Activated CD4-positive, alpha-beta T cell treated with anti-CD3 and anti-CD28 coated beads for 1 hour (primary cell): ENCODE data around the gene MUC5B.
"Not testable (repeated sequence)": the region's sequence is repeated elsewhere in the genome, so short reads cannot be mapped to it uniquely, and the experiment has no call there.

Experiments used
- DNase-seq: peaks from one replicate; pipeline ENCODE4 v3.0.0-alpha.2; 2020

The MUC5B gene, protein sequence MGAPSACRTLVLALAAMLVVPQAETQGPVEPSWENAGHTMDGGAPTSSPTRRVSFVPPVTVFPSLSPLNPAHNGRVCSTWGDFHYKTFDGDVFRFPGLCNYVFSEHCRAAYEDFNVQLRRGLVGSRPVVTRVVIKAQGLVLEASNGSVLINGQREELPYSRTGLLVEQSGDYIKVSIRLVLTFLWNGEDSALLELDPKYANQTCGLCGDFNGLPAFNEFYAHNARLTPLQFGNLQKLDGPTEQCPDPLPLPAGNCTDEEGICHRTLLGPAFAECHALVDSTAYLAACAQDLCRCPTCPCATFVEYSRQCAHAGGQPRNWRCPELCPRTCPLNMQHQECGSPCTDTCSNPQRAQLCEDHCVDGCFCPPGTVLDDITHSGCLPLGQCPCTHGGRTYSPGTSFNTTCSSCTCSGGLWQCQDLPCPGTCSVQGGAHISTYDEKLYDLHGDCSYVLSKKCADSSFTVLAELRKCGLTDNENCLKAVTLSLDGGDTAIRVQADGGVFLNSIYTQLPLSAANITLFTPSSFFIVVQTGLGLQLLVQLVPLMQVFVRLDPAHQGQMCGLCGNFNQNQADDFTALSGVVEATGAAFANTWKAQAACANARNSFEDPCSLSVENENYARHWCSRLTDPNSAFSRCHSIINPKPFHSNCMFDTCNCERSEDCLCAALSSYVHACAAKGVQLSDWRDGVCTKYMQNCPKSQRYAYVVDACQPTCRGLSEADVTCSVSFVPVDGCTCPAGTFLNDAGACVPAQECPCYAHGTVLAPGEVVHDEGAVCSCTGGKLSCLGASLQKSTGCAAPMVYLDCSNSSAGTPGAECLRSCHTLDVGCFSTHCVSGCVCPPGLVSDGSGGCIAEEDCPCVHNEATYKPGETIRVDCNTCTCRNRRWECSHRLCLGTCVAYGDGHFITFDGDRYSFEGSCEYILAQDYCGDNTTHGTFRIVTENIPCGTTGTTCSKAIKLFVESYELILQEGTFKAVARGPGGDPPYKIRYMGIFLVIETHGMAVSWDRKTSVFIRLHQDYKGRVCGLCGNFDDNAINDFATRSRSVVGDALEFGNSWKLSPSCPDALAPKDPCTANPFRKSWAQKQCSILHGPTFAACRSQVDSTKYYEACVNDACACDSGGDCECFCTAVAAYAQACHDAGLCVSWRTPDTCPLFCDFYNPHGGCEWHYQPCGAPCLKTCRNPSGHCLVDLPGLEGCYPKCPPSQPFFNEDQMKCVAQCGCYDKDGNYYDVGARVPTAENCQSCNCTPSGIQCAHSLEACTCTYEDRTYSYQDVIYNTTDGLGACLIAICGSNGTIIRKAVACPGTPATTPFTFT (N-terminal part only)

DNA sequence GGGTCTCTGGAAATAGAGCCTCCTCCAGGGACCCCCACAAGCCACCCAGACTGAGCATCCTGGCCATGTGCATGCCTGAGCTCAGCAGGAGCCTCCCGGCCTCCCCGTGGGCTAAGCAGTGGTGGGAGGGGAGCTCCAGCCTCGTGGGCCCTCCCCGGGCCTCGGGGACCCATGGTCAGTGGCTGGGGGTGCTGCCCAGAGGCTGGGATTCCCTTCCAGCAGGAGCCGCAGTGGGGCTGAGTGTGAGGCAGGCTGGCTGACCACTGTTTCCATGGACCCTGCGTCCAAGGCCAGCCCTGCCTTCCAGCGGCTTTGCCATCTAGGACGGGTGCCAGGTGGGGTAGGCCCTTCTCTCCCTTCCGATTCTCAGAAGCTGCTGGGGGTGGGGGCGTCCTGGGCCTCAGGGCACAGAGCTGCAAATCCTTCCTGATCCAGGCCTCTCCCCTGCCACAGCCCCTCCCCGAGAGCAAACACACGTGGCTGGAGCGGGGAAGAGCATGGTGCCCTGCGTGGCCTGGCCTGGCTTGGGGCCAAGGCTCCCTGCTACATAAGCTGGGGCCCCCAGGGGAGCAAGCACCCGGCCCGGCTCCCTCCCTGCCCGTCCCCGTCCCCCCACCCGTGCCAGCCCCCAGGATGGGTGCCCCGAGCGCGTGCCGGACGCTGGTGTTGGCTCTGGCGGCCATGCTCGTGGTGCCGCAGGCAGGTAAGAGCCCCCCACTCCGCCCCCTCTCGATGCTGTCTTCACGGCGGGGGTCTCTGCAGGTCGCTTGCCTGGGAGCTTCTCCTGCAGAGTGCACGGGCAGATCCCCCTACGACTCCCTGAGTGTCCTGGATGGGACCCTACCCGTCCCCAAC lies at the start of gene MUC5B:
Gene MUC5B (plus strand): TSS at position 576 of the 855 bp plus-strand sequence. CDS start 58 bp downstream, at position 634.
- DNase-seq = no peak

DNA sequence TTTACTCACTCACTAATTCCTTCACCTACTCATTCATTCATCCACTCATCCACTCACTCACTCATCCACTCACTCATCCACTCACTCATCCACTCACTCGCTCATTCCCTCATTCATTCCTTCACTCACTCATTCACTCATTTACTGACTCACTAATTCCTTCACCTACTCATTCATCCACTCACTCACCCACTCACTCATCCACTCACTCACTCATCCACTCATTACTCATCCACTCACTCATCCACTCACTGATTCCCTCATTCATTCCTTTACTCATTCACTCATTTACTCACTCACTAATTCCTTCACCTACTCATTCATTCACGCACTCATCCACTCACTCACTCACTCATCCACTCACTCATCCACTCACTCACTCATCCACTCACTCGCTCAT lies 49.5 kb upstream of the MUC5B start:
- DNase-seq = not testable (repeated sequence)

DNA sequence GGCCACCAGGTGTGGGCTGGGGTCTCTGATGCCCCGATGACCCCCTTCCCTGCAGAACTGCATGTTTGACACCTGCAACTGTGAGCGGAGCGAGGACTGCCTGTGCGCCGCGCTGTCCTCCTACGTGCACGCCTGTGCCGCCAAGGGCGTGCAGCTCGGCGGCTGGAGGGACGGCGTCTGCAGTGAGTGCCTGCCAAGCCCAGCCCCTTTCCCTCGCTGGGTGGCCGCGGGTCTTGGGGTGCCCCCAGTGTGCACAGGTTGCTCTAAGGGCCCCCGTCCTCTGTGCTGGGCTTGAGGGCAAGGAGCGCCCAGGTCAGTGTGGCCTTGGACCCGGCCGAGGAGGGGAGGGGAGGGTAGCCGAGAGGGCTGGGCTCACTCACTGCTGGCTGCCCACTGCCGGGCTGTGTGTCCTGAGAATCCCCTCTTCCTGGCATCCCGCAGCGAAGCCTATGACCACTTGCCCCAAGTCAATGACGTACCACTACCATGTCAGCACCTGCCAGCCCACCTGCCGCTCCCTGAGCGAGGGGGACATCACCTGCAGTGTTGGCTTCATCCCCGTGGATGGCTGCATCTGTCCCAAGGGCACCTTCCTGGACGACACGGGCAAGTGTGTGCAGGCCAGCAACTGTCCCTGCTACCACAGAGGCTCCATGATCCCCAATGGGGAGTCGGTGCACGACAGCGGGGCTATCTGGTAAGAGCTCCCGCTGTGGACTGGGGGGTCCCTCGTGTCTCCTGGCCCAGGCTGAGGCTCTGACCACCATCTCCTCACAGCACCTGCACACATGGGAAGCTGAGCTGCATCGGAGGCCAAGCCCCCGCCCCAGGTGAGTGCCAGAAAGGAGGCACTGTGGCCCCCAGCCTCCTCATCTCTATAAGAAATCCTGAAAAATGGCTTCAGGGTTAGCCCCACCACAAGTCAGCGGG lies 48.2 kb upstream of the MUC5B start:
- no peak for DNase-seq

DNA sequence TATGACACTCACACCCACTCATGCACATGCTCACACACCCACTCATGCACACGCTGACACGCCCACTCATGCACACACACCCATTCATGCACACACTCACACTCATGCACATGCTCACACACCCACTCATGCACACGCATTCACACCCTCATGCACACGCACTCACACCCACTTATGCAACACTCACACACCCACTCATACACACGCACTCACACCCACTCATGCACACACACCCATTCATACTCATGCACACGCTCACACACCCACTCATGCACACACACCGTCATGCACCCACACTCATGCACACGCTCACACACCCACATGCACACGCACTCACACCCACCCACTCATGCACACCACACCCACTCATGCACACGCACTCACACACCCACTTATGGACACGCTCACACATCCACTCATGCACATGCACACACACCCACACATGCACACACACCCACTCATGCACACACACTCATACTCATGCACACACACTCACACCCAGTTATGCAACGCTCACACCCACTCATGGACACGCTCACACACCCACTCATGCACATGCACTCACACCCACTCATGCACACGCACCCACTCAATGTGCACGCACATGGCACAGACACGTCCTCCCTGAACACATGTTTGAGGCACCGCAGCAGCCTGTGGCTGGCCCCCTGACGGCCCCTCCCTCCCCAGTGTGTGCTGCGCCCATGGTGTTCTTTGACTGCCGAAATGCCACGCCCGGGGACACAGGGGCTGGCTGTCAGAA lies 47.2 kb upstream of the MUC5B start:
- no peak for DNase-seq

DNA sequence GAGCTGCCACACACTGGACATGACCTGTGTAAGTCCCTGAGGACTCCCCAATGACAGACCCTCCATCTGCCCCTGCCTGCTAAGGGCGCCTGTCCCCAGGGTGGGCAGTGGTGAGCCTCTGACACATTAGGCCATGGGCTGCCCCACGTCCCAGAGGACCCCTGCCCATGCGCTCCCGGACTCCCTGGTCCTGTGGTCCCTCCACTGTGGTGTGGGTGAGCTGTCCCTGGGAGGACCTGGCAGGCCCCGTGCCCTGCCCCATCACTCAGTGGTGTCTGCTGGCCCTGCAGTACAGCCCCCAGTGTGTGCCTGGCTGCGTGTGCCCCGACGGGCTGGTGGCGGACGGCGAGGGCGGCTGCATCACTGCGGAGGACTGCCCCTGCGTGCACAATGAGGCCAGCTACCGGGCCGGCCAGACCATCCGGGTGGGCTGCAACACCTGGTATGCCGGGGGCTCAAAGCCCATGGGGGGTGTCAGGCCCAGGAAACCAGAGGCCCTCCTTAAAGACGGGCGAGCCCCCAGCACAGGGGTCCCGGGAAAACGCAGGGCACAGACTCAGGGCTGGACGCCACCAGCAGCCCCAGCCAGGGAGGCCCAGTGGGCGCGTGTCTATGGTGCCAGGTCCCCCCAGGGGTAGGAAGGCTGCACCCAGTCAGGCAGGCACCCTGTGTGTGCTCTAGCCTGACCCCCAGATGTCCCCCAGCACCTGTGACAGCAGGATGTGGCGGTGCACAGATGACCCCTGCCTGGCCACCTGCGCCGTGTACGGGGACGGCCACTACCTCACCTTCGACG lies 46.4 kb upstream of the MUC5B start:
- DNase-seq = no peak

DNA sequence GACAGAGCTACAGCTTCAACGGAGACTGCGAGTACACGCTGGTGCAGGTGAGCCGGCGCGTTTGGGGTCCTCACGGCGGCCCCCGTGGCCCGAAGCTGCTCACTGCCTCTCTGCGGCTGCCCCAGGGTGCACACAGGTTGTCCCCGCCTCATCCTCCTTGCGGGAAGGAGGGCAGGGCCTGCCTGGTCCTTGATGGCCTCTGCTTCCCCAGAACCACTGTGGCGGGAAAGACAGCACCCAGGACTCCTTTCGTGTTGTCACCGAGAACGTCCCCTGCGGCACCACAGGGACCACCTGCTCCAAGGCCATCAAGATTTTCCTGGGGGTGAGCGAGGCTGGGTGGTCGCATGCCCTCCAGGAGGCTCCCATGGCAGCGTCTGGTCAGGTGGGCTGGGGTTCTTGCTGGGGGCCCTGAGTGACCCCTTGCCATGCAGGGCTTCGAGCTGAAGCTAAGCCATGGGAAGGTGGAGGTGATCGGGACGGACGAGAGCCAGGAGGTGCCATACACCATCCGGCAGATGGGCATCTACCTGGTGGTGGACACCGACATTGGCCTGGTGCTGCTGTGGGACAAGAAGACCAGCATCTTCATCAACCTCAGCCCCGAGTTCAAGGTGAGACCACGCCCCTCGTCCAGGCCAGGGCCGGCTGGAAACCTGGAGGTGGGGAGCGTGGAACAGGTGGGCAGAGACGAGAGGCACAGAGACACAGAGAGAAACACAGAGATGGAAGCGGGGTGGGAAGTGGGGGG lies 45.7 kb upstream of the MUC5B start:
- no peak for DNase-seq

DNA sequence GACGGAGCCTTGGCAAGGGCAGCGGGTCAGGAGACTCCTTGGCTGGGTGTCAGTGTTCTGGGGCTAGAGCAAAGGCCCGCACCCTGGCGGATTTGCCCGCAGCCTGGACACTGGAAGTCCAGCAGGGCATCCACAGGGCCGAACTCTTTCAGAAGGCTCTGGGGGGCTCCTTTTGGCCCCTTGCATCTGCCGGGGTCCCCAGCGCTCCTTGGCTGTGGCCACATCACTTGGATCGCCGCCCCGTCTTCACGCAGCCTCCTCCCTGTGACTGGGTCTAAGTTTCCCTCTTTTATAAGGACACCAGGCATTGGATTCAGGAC lies 45.1 kb upstream of the MUC5B start:
- no peak for DNase-seq

DNA sequence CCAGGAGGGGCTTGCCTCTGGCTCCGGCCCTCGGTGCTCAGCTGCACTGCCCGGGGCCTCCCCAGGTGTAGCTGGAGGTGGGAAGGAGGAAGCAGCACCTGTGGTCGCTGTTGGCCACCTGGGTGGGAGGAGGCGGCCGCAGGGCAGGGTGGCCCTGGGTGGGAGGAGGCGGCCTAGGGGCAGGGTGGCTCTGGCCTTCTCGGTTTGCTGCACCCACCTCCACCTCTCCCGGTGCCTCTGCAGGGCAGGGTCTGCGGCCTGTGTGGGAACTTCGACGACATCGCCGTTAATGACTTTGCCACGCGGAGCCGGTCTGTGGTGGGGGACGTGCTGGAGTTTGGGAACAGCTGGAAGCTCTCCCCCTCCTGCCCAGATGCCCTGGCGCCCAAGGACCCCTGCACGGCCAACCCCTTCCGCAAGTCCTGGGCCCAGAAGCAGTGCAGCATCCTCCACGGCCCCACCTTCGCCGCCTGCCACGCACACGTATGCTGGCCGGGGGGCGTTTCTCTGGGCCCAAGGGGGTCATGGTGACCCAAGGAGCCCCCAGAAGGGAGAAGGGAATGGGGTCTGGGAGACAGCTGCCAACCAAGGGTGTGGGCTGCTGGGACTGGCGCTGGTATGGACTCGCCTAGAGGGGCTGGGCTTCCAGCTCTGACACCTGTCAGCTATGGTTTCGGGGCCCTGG lies 44.5 kb upstream of the MUC5B start:
- no peak for DNase-seq

DNA sequence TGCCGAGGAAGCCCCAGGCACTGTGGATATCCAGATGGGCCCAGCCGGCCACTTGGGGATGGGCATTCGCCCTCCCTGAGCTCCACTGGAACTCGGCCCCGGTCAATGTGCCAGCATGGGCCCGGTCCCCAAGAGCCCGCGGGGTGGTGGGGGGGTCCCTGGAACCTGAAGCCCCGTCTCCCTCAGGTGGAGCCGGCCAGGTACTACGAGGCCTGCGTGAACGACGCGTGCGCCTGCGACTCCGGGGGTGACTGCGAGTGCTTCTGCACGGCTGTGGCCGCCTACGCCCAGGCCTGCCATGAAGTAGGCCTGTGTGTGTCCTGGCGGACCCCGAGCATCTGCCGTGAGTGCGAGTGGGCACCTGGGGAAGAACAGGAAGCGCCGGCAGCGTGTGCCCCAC lies 44.0 kb upstream of the MUC5B start:
- DNase-seq = no peak

DNA sequence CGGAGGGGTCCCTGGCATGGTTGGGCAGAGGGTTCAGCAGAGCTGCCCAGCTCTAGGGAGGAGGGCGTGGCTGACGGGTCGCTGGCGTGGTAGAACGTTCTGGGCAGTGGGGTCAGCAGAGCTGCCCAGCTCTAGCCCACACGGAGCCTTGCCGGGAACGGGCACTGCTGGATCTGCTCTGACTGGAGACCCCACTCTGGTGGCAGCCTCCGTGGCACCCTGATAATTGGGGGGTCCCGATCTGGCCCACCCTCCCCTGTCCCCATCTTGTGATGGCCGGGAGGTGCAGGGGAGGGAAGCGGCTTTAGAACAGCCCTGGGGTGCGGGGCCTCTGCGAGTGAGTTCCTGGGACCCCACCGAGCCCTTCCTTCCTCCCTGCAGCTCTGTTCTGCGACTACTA lies 43.2 kb upstream of the MUC5B start:
- DNase-seq = no peak

DNA sequence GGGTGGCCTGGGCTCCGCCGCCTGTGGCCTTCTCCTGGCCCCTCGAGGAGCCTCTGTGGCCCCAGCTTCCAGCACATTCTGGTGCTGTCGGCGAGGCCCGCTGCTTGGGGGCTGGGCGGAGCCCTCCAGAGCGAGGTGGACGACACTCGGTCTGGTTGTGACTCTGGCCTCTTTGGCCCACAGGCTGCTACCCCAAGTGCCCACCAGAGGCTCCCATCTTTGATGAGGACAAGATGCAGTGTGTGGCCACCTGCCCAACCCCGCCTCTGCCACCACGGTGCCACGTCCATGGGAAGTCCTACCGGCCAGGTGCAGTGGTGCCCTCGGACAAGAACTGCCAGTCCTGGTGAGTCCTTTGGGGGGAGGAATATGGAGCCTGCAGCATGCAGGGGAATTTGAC lies 42.7 kb upstream of the MUC5B start:
- DNase-seq = no peak

DNA sequence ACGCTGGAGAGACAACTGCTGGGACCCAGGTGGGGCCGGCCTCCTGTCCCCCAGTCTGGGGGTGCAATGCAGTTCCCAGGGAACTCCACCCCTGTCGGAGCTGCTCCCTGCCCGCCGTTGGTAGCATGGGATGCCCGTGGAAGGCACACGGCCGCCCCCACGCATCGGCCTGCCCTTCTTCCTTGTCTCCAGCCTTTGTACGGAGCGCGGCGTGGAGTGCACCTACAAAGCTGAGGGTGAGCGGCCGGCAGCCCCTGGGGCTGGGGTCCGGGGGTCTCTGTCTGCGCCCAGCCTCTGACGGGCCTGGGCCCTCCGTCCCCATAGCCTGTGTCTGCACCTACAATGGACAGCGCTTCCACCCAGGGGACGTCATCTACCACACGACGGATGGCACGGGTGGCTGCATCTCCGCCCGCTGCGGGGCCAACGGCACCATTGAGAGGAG lies 41.9 kb upstream of the MUC5B start:
- DNase-seq = no peak

DNA sequence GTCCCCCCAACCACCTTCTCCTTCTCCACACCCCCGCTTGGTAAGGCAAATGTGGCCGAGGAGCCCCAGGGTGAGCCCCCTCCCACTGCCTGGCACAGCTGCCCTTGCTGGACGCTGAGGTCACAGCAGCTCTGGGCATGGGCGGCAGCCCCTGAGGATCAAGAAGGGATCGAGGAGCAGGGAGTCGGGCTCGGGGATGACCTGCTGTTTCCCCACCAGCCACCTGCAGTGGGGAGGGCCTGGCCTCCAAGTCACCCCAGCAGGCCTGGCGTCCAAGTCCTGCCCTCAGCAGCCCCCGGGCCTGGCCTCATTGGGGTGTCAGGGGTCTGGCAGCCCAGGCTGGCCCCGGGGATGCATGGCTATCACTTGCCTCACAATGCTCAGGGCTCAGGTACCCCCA lies 41.4 kb upstream of the MUC5B start:
- no peak for DNase-seq

DNA sequence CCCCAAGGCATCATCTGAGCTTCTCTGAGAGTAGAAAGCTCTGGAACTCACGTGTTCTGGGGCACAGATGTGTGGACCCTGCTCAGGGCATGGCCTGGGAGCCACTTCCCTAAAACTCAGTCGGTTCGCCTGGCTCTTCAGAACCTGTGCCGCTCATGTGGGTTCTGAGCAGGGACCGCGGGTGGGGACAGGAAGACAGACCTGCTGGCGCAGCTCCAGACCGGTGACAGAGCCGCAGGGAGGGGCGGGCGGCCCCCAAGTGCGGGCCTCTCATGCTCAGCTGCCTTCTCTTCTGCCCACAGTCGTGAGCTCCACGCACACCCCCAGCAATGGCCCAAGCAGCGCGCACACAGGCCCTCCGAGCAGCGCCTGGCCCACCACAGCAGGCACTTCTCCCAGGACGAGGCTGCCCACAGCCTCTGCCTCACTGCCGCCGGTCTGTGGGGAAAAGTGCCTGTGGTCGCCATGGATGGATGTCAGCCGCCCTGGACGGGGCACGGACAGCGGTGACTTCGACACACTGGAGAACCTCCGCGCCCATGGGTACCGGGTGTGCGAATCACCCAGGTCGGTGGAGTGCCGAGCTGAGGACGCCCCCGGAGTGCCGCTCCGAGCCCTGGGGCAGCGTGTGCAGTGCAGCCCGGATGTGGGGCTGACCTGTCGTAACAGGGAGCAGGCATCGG lies 40.9 kb upstream of the MUC5B start:
- no peak for DNase-seq

DNA sequence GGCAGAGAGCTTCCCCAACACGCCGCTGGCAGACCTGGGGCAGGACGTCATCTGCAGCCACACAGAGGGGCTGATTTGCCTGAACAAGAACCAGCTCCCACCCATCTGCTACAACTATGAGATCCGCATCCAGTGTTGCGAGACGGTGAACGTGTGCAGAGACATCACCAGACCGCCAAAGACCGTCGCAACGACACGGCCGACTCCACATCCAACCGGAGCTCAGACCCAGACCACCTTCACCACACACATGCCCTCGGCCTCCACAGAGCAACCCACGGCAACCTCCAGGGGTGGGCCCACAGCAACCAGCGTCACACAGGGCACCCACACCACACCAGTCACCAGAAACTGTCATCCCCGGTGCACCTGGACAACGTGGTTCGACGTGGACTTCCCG lies 38.7 kb upstream of the MUC5B start:
- DNase-seq = not testable (repeated sequence)

DNA sequence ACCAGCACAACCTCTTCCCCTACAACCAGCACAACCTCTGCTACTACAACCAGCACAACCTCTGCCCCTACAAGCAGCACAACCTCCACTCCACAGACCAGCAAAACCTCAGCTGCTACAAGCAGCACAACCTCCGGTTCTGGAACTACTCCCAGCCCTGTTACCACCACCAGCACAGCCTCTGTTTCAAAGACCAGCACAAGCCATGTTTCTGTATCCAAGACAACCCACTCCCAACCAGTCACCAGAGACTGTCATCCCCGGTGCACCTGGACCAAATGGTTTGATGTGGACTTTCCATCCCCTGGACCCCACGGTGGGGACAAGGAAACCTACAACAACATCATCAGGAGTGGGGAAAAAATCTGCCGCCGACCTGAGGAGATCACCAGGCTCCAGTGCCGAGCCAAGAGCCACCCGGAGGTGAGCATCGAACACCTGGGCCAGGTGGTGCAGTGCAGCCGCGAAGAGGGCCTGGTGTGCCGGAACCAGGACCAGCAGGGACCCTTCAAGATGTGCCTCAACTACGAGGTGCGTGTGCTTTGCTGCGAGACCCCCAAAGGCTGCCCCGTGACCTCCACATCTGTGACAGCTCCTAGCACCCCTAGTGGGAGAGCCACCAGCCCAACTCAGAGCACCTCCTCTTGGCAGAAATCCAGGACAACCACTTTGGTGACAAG lies 34.3 kb upstream of the MUC5B start:
- DNase-seq = not testable (repeated sequence)

DNA sequence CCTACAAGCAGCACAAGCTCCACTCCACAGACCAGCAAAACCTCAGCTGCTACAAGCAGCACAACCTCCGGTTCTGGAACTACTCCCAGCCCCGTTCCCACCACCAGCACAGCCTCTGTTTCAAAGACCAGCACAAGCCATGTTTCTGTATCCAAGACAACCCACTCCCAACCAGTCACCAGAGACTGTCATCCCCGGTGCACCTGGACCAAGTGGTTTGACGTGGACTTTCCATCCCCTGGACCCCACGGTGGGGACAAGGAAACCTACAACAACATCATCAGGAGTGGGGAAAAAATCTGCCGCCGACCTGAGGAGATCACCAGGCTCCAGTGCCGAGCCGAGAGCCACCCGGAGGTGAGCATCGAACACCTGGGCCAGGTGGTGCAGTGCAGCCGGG lies 33.0 kb upstream of the MUC5B start:
- not testable (repeated sequence) for DNase-seq
